Stimulated activated CD8-positive, alpha-beta memory T cell treated with anti-CD3 and anti-CD28 coated beads, Interleukin-12 subunit alpha, Interleukin-12 subunit beta, amount 100 ng/mL, for 24 hours (primary cell): ENCODE results near the gene TMPRSS15.
"Not testable (repeated sequence)": the region's sequence is repeated elsewhere in the genome, so short reads cannot be mapped to it uniquely, and the experiment has no call there.

ENCODE experiments used
- DNase-seq: peaks from one replicate; pipeline ENCODE4 v3.0.0-alpha.2; 2020; ENCODE audit errors: extremely low read depth

Gene TMPRSS15

GRCh38 chr21:18403735-18404450, at the start of gene TMPRSS15:
TMPRSS15 (minus strand) TSS chr21:18403785; CDS start chr21:18403622, 163 bp downstream.
- no peak for DNase-seq

- DNase-seq = no peak
These were observed 48.1 kb upstream of the TMPRSS15 start for GRCh38 chr21:18451670-18452069.

- DNase-seq = no peak
These were observed 46.3 kb upstream of the TMPRSS15 start for GRCh38 chr21:18449605-18450550.

GRCh38 chr21:18443701-18444100, 40.1 kb upstream of the TMPRSS15 start:
- no peak for DNase-seq

- DNase-seq = no peak
These were observed 39.5 kb upstream of the TMPRSS15 start for GRCh38 chr21:18443085-18443484.

GRCh38 chr21:18430341-18430740, 26.8 kb upstream of the TMPRSS15 start:
- DNase-seq = no peak

GRCh38 chr21:18424276-18424675, 20.7 kb upstream of the TMPRSS15 start:
- no peak for DNase-seq

- no peak for DNase-seq
These were observed 13.7 kb upstream of the TMPRSS15 start for GRCh38 chr21:18417141-18417790.

GRCh38 chr21:18411565-18411964, 8.0 kb upstream of the TMPRSS15 start:
- no peak for DNase-seq

- DNase-seq = no peak
These were observed 6.0 kb upstream of the TMPRSS15 start for GRCh38 chr21:18409579-18409978.

GRCh38 chr21:18398843-18399242, 4.7 kb downstream of the TMPRSS15 start:
- no peak for DNase-seq

- DNase-seq = no peak
These were observed 15.6 kb downstream of the TMPRSS15 start for GRCh38 chr21:18387994-18388393.

- DNase-seq = no peak
These were observed 18.8 kb downstream of the TMPRSS15 start for GRCh38 chr21:18384771-18385170.

GRCh38 chr21:18382934-18383619, 20.5 kb downstream of the TMPRSS15 start:
- DNase-seq = not testable (repeated sequence)

- DNase-seq = no peak
These were observed 21.4 kb downstream of the TMPRSS15 start for GRCh38 chr21:18382141-18382540.

- DNase-seq = no peak
These were observed 30.0 kb downstream of the TMPRSS15 start for GRCh38 chr21:18373606-18374005.

GRCh38 chr21:18370301-18370700, 33.3 kb downstream of the TMPRSS15 start:
- DNase-seq = no peak

GRCh38 chr21:18369115-18369514, 34.5 kb downstream of the TMPRSS15 start:
- no peak for DNase-seq

- DNase-seq = no peak
These were observed 35.4 kb downstream of the TMPRSS15 start for GRCh38 chr21:18368205-18368604.

- no peak for DNase-seq
These were observed 46.8 kb downstream of the TMPRSS15 start for GRCh38 chr21:18356801-18357200.

GRCh38 chr21:18354947-18355346, 48.6 kb downstream of the TMPRSS15 start:
- no peak for DNase-seq

- no peak for DNase-seq
These were observed 53.4 kb downstream of the TMPRSS15 start for GRCh38 chr21:18350216-18350615.
